ENCODE measurements around the gene UBN2.

GRCh38 chr7:139264220-139264619 lies 33.2 kb downstream of the UBN2 start:
- no peak for TF ChIP-seq CTCF (tag by site-specific recombination; IDR thresholded peaks at IDR 0.05)
- TF ChIP-seq PBX3 (CRISPR knock-in tag; IDR thresholded peaks at IDR 0.05), result no peak
- TF ChIP-seq ZSCAN18 (tag by site-specific recombination; IDR thresholded peaks at IDR 0.05), result no peak
- no peak for TF ChIP-seq ATF2 (tag by site-specific recombination; IDR thresholded peaks at IDR 0.05; ENCODE audit: low read depth)
- no peak for TF ChIP-seq ZNF623 (tag by site-specific recombination; IDR thresholded peaks at IDR 0.05)
- TF ChIP-seq ZNF280C (tag by site-specific recombination; IDR thresholded peaks at IDR 0.05), result no peak
- TF ChIP-seq TRIM28 (IDR thresholded peaks at IDR 0.05; ENCODE audit: borderline replicate concordance, low read length), result no peak
- TF ChIP-seq GLIS1 (tag by site-specific recombination; IDR thresholded peaks at IDR 0.05), result no peak
- TF ChIP-seq ZNF664 (tag by site-specific recombination; IDR thresholded peaks at IDR 0.05), result no peak
- no peak for TF ChIP-seq ZNF175 (tag by site-specific recombination; IDR thresholded peaks at IDR 0.05)
- no peak for TF ChIP-seq REPIN1 (tag by site-specific recombination; IDR thresholded peaks at IDR 0.05; ENCODE audit: low read depth)
- no peak for TF ChIP-seq ZNF174 (tag by site-specific recombination; IDR thresholded peaks at IDR 0.05)
- no peak for TF ChIP-seq PATZ1 (tag by site-specific recombination; IDR thresholded peaks at IDR 0.05)
